SK-N-SH (cell line): ENCODE measurements around the gene ARCN1. TPM values are rescaled to one million over a fixed set of nuclear protein-coding genes. Genes with fewer than 3 reads are reported as not detected.

ENCODE experiments used
- CTCF ChIA-PET: fragments of 300-600, 350-600 bp; formaldehyde crosslinking; extraction: SDS; loops from one replicate; lab custom pipeline; 2021; lab: Yijun Ruan, JAX
- POLR2A ChIA-PET: fragments of 350-600 bp; sonication (Branson Sonifier 250); formaldehyde crosslinking; extraction: SDS; loops from one replicate; lab custom pipeline; 2020; ENCODE audit warnings: antibody characterized with exemption, inconsistent platforms; lab: Yijun Ruan, JAX
- DNase-seq: peaks from one replicate; pipeline ENCODE4 v3.0.0; 2012
- H2AFZ ChIP-seq: fragments of 200-600 bp; sonication (generic); 2 replicates; pipeline ENCODE4 v1.8.1; 2016; ENCODE audit warnings: antibody characterized with exemption, mild to moderate bottlenecking, low read depth
- H3F3A ChIP-seq: fragments of 200-600 bp; sonication (generic); replicated peaks from 2 replicates; pipeline ENCODE3; 2016; ENCODE audit warnings: antibody characterized with exemption, mild to moderate bottlenecking; ENCODE audit not compliant: insufficient read depth
- H3K27ac ChIP-seq, 2 experiments: fragments of 200-500 bp in 1 of 2; fragments of 200-600 bp in 1 of 2; sonication (Bioruptor generic) in 1 of 2; sonication (generic), shearing (Covaris generic) in 1 of 2; 2 replicates each; pipeline versions ENCODE4 v1.5.1 to v1.6.1; 2014 to 2016; ENCODE audit warnings: low read depth in 2 of 2, inconsistent platforms in 1 of 2, low read length in 1 of 2, mild to moderate bottlenecking in 1 of 2, mixed read lengths in 1 of 2
- H3K27me3 ChIP-seq: fragments of 200-600 bp; sonication (generic), shearing (Covaris generic); 2 replicates; pipeline ENCODE4 v1.6.1; 2016; ENCODE audit warnings: mixed run types; ENCODE audit not compliant: insufficient read depth
- H3K36me3 ChIP-seq, 2 experiments: fragments of 200-500 bp in 1 of 2; fragments of 200-600 bp in 1 of 2; sonication (Bioruptor generic) in 1 of 2; sonication (generic) in 1 of 2; replicated peaks in 1 of 2; 2 replicates each; pipeline versions ENCODE3 to v1.5.1; 2014 to 2016; ENCODE audit warnings: low read length in 1 of 2, mild to moderate bottlenecking in 1 of 2; ENCODE audit not compliant: insufficient read depth in 2 of 2, control insufficient read depth in 1 of 2
- H3K4me1 ChIP-seq, 2 experiments: fragments of 200-500 bp in 1 of 2; fragments of 200-600 bp in 1 of 2; sonication (Bioruptor generic) in 1 of 2; sonication (generic), shearing (Covaris generic) in 1 of 2; 2 replicates each; pipeline versions ENCODE4 v1.5.1 to v1.6.1; 2014 to 2016; ENCODE audit warnings: low read depth in 1 of 2, low read length in 1 of 2, mixed run types in 1 of 2; ENCODE audit not compliant: insufficient read depth in 2 of 2, control insufficient read depth in 1 of 2
- H3K4me2 ChIP-seq: fragments of 200-600 bp; sonication (generic), shearing (Covaris generic); 2 replicates; pipeline ENCODE4 v1.6.1; 2017; ENCODE audit warnings: mixed run types
- H3K4me3 ChIP-seq, 2 experiments: fragments of 200-500 bp in 1 of 2; fragments of 200-600 bp in 1 of 2; sonication (Bioruptor generic) in 1 of 2; sonication (generic), shearing (Covaris generic) in 1 of 2; 2 replicates each; pipeline versions ENCODE4 v1.5.1 to v1.8.1; 2014 to 2016; ENCODE audit warnings: low read depth in 2 of 2, inconsistent platforms in 1 of 2, low read length in 1 of 2, mild to moderate bottlenecking in 1 of 2, mixed read lengths in 1 of 2, moderate library complexity in 1 of 2
- H3K79me2 ChIP-seq: fragments of 200-600 bp; sonication (generic); 2 replicates; pipeline ENCODE4 v1.8.1; 2017; ENCODE audit warnings: mild to moderate bottlenecking; ENCODE audit not compliant: insufficient read depth
- H3K9ac ChIP-seq: fragments of 200-600 bp; sonication (generic); 2 replicates; pipeline ENCODE4 v1.6.1; 2017; ENCODE audit warnings: mixed run types
- H3K9me2 ChIP-seq: fragments of 200-600 bp; sonication (generic); 2 replicates; pipeline ENCODE4 v1.6.1; 2017; ENCODE audit warnings: mixed run types
- H3K9me3 ChIP-seq: fragments of 200-600 bp; sonication (generic); 2 replicates; pipeline ENCODE4 v1.6.1; 2017; ENCODE audit warnings: mixed run types, mild to moderate bottlenecking, moderate library complexity
- H4K20me1 ChIP-seq: fragments of 200-600 bp; sonication (generic); 2 replicates; pipeline ENCODE4 v1.6.1; 2017; ENCODE audit warnings: mild to moderate bottlenecking, mixed run types; ENCODE audit not compliant: insufficient read depth
- CHD2 ChIP-seq: fragments of 150-350 bp; IDR thresholded peaks from 2 replicates; pipeline ENCODE4 v1.6.1; 2018; ENCODE audit warnings: low read length; ENCODE audit not compliant: partially characterized antibody
- FOSL2 ChIP-seq: IDR thresholded peaks from 2 replicates; pipeline ENCODE4 v1.4.0; 2012; ENCODE audit warnings: low read depth, mild to moderate bottlenecking, moderate library complexity, borderline replicate concordance
- NRF1 ChIP-seq: IDR thresholded peaks from 2 replicates; pipeline ENCODE4 v1.6.1; 2012; ENCODE audit warnings: low read depth, mild to moderate bottlenecking, low read length
- RAD21 ChIP-seq: IDR thresholded peaks from 2 replicates; pipeline ENCODE4 v1.6.1; 2012; ENCODE audit warnings: mild to moderate bottlenecking, low read length
- SIN3A ChIP-seq: IDR thresholded peaks from 2 replicates; pipeline ENCODE4 v1.6.1; 2012; ENCODE audit warnings: low read depth, mild to moderate bottlenecking, low read length, moderate library complexity, borderline replicate concordance
- SMC3 ChIP-seq: IDR thresholded peaks from 2 replicates; pipeline ENCODE4 v1.6.1; 2012; ENCODE audit warnings: low read depth, low read length, improper control_type of control experiment
- WGBS: methylation state at CpG from one replicate; pipeline ENCODE4 v1.1.6; 2017; ENCODE audit warnings: low lambda C conversion rate; 5-methylcytosine and 5-hydroxymethylcytosine counted together
- polyA plus RNA-seq, 3 experiments: library from polyadenylated mRNA; depleted of rRNA; stranded (reverse); fragments of >200 nt; gene quantifications; 2 replicates each; pipeline ENCODE4 v1.2.3, GENCODE V29; 2012
- TF ChIP-seq, protein P1 (sequence below): fragments of 150-350 bp; IDR thresholded peaks from 2 replicates; pipeline ENCODE4 v1.6.1; 2017; ENCODE audit warnings: antibody characterized with exemption, low read length, low read depth, borderline replicate concordance
- TF ChIP-seq, protein P2 (sequence below): fragments of 200-600 bp; sonication (generic); IDR thresholded peaks from 2 replicates; pipeline ENCODE4 v1.6.1; 2017; ENCODE audit warnings: antibody characterized with exemption, mild to moderate bottlenecking, moderate library complexity

Gene ARCN1
- polyA plus RNA-seq, 1 of the 3 experiments (the other 2 are of a cell fraction): 128 TPM

DNA sequence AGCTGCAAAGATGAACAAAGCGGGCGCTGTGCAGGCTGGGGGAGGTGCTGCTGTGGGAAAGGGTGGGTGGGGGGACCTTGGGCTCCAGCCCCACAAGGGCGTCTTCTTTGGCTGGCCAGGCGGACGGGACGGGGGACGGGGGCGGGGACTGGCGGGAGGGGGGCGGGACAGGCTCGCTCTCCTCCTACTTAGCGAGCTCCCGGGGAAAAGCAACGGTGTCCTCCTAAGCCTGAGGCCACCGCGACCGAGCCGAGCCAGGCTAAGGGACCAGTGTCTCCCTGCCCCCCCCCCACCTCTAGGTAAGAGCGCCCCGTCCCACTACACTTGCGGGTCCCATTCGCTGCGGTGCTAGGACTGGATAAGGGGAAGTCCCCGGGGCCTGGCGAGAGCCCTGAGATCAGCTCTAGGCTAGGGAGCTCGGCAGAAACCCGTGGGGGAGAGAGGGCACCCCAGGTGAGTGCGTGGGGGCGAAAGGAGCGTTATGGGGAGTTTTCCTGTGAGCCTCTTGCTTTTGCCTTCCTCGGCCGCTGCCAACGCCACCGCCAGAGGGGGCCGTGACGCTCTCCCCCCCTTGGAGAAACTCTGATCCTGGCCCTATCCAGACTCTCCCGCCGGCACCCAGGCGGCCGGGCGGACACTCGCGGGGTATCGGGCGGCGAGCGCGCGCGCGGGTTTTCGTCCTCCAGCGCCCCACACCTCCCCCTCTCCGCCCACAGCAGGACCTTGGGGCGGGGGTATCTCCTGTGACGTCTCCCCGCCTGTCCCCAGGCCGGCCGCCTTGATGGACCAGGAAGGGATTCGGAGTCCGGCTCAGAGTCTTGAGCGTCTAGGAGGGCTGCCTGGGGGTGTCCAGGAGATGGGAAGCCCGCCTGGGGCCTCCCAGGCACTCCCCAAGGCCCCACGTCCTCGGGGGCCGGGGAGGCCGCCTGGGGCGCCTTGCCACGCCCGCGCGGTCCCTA is 35.5 kb downstream of the ARCN1 start, which contains the start of gene PHLDB1:
Gene PHLDB1, plus strand, starts transcription at position 215 of the 959 bp plus-strand sequence. CDS start 6,222 bp downstream, outside the sequence.
- Histone ChIP-seq H3K9me2 (no peaks in the 10 kb centered on the region), H3K4me1 (peaks cover 32 to 39% of the 10 kb centered on the region in 2 experiments), H3K9me3 (no peaks in the 10 kb centered on the region), H3K9ac (peak within 1 kb of the TSS; percentile 99), H3K27me3 (no peaks in the 10 kb centered on the region), H3K27ac (peak within 1 kb of the TSS; percentile 36 to 92; a peak in 3 of 4 replicates), H3K79me2 (peaks cover 52% of the 10 kb centered on the region), H3K36me3 (peaks cover 2 to 8% of the 10 kb centered on the region in 2 experiments), H3K4me2 (peak within 1 kb of the TSS; percentile 96), H3K4me3 (peak within 1 kb of the TSS; percentile 61 to 96), H4K20me1 (no peaks in the 10 kb centered on the region), H3F3A (peaks cover 26% of the 10 kb centered on the region), H2AFZ (peak within 1 kb of the TSS; percentile 68; the same call in 1 of the 2 replicates)
- ChIA-PET CTCF (interaction anchor here (0.6 to 10.8 kb wide), 11 partner anchors 9 to 700 kb away, joined by 3 to 79 read pairs (median 5); no protein-coding TSS in a partner anchor), POLR2A (interaction anchor here (0.7 to 2.9 kb wide), 2 partner anchors 14 to 885 kb away, joined by 3 to 14 read pairs; no protein-coding TSS in a partner anchor)
- TF ChIP-seq SIN3A (peak; percentile 57; the same call in 1 of the 2 replicates), RAD21 (peak; percentile 53), FOSL2 (no peak), CHD2 (peak; percentile 34), NRF1 (no peak), SMC3 (peak; percentile 59)
- TF ChIP-seq, protein P1, sequence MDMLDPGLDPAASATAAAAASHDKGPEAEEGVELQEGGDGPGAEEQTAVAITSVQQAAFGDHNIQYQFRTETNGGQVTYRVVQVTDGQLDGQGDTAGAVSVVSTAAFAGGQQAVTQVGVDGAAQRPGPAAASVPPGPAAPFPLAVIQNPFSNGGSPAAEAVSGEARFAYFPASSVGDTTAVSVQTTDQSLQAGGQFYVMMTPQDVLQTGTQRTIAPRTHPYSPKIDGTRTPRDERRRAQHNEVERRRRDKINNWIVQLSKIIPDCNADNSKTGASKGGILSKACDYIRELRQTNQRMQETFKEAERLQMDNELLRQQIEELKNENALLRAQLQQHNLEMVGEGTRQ: no peak
- TF ChIP-seq, protein P2, sequence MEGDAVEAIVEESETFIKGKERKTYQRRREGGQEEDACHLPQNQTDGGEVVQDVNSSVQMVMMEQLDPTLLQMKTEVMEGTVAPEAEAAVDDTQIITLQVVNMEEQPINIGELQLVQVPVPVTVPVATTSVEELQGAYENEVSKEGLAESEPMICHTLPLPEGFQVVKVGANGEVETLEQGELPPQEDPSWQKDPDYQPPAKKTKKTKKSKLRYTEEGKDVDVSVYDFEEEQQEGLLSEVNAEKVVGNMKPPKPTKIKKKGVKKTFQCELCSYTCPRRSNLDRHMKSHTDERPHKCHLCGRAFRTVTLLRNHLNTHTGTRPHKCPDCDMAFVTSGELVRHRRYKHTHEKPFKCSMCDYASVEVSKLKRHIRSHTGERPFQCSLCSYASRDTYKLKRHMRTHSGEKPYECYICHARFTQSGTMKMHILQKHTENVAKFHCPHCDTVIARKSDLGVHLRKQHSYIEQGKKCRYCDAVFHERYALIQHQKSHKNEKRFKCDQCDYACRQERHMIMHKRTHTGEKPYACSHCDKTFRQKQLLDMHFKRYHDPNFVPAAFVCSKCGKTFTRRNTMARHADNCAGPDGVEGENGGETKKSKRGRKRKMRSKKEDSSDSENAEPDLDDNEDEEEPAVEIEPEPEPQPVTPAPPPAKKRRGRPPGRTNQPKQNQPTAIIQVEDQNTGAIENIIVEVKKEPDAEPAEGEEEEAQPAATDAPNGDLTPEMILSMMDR: peak; percentile 71
- peak; percentile 86 for DNase-seq
- 8% methylated on average over 21 of the region's 72 CpGs for WGBS
